ENCODE results near the gene SEC22A.

DNA sequence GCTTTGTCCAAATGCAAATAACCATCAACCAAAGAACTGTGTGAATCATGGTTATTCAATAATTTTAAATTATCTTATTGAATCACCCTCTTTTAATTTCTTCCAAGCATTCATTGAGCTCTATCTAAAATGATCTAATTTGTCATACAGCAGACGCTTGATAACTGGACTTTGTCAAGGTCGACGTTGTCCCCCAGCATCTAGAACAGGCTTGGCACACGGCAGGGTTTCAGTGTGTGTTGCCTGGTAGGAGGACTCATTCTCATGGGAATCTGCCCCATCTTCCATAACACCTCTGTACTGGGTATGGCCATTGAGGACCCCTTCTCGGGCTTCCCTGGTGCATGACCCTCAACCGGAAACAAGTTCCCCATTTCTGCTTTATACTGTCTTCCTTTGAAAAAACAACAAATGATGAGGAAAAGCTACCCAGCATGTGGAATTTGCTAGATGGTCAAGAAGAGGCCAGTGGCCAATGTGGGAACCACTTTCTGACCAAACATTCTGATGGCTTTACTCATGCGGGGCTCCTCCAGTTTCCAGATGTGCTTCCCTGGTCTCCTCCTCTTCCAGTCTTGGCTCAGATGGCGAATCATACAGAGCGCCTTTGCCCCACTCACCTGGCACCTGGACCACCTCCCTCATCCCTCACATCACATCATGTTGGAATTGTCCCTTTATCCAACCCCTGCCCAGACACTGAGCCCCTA lies 41.7 kb upstream of the SEC22A start:
- TF ChIP-seq, protein P1, sequence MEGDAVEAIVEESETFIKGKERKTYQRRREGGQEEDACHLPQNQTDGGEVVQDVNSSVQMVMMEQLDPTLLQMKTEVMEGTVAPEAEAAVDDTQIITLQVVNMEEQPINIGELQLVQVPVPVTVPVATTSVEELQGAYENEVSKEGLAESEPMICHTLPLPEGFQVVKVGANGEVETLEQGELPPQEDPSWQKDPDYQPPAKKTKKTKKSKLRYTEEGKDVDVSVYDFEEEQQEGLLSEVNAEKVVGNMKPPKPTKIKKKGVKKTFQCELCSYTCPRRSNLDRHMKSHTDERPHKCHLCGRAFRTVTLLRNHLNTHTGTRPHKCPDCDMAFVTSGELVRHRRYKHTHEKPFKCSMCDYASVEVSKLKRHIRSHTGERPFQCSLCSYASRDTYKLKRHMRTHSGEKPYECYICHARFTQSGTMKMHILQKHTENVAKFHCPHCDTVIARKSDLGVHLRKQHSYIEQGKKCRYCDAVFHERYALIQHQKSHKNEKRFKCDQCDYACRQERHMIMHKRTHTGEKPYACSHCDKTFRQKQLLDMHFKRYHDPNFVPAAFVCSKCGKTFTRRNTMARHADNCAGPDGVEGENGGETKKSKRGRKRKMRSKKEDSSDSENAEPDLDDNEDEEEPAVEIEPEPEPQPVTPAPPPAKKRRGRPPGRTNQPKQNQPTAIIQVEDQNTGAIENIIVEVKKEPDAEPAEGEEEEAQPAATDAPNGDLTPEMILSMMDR (conservative IDR thresholded peaks at IDR 0.05; ENCODE audit: low read length): no peak
- TF ChIP-seq EZH2phosphoT487 (IDR thresholded peaks at IDR 0.05; ENCODE audit: borderline replicate concordance): no peak
